Measurements from ENCODE around the gene ADAMTS19. TPM values are rescaled to one million over a fixed set of nuclear protein-coding genes. Genes with fewer than 3 reads are reported as not detected.

ADAMTS19 gene
- total RNA-seq, 1 experiment from 2014 or later: 20.3 TPM

DNA sequence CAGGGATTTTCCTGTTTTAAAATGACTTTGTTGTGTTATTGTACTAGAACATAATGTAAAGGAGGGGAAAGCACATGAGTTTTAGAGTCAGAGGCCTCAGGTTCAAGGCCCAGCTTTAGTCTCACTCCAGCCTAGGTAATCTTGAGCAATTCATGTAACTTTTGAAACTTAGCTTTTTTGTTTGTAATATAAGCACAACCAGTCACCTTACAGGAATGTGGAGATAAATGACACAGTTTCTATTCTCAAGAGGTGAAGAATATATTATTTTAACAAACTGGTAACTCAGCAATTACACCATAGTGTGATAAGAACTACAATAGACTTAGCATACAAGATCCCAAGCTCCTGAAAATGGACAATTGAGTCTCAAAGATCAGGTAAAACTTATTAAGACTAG, 51.2 kb downstream of the ADAMTS19 start:
- no peak overlapping the region for H3K23ac ChIP-seq (ENCODE audit: insufficient read length, low read depth, low read length)
- H3K27ac ChIP-seq (ENCODE audit: insufficient read length, low read depth, low read length): no peak overlapping the region
- DNase-seq: no peak
- no peak overlapping the region for H4K91ac ChIP-seq (ENCODE audit: insufficient read length, low read depth, low read length)
- H2BK15ac ChIP-seq (ENCODE audit: low read depth, low read length): no peak overlapping the region
- no peaks in the 10 kb centered on the region for H3K79me2 ChIP-seq (ENCODE audit: insufficient read depth, low read length)
- H3K14ac ChIP-seq (ENCODE audit: insufficient read depth, low read length): no peak overlapping the region
- H2AFZ ChIP-seq (ENCODE audit: low read length): no peak overlapping the region
- no peak overlapping the region for H4K8ac ChIP-seq (replicated peaks; ENCODE audit: insufficient read length, low read depth, low read length)
- no peaks in the 10 kb centered on the region for H3K79me1 ChIP-seq (ENCODE audit: insufficient read depth, low read depth, low read length, poor library complexity, severe bottlenecking)
- Mint-ChIP-seq H3K4me1 (no peaks in the 10 kb centered on the region), H3K27ac (no peak overlapping the region), H3K27me3 (ENCODE audit: low read depth) (no peaks in the 10 kb centered on the region), H3K36me3 (ENCODE audit: insufficient read depth in 1 of 3, low read depth in 3 of 3) (peaks cover 20 to 31% (median 25%) of the 10 kb centered on the region in 3 experiments), H3K9me3 (peaks cover 4 to 6% of the 10 kb centered on the region in 2 experiments; a peak in 3 of 5 replicates), H3K4me3 (no peak overlapping the region)
- H2BK12ac ChIP-seq (ENCODE audit: insufficient read length, low read depth, low read length): no peak overlapping the region
- H2AK5ac ChIP-seq (ENCODE audit: insufficient read length, low read length): no peak overlapping the region
- no peak overlapping the region for H2BK5ac ChIP-seq (ENCODE audit: insufficient read length, low read length)
- H2BK120ac ChIP-seq (ENCODE audit: low read depth, low read length, poor library complexity, severe bottlenecking): no peak overlapping the region
- no peaks in the 10 kb centered on the region for H3K23me2 ChIP-seq (ENCODE audit: insufficient read length, low read depth, low read length, poor library complexity, severe bottlenecking)
- no peak overlapping the region for H4K5ac ChIP-seq (ENCODE audit: insufficient read length, low read depth, low read length)
- no peak overlapping the region for H3K9ac ChIP-seq (ENCODE audit: extremely low read depth, insufficient read length, low read length)
- no peaks in the 10 kb centered on the region for H3K27me3 ChIP-seq (ENCODE audit: insufficient read depth, low read length)
- H3K18ac ChIP-seq (ENCODE audit: insufficient read length, low read depth, low read length): no peak overlapping the region
- no peak overlapping the region for H2BK20ac ChIP-seq (ENCODE audit: low read depth, low read length, poor library complexity, severe bottlenecking)
- no peaks in the 10 kb centered on the region for H3K9me3 ChIP-seq (ENCODE audit: control insufficient read depth, low read depth, low read length)
- no peak overlapping the region for H3K4me2 ChIP-seq (ENCODE audit: insufficient read depth, insufficient read length, low read length)
- no peaks in the 10 kb centered on the region for H4K20me1 ChIP-seq (ENCODE audit: control insufficient read depth, insufficient read depth, insufficient read length)
- TF ChIP-seq, protein P1, sequence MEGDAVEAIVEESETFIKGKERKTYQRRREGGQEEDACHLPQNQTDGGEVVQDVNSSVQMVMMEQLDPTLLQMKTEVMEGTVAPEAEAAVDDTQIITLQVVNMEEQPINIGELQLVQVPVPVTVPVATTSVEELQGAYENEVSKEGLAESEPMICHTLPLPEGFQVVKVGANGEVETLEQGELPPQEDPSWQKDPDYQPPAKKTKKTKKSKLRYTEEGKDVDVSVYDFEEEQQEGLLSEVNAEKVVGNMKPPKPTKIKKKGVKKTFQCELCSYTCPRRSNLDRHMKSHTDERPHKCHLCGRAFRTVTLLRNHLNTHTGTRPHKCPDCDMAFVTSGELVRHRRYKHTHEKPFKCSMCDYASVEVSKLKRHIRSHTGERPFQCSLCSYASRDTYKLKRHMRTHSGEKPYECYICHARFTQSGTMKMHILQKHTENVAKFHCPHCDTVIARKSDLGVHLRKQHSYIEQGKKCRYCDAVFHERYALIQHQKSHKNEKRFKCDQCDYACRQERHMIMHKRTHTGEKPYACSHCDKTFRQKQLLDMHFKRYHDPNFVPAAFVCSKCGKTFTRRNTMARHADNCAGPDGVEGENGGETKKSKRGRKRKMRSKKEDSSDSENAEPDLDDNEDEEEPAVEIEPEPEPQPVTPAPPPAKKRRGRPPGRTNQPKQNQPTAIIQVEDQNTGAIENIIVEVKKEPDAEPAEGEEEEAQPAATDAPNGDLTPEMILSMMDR (conservative IDR thresholded peaks at IDR 0.05): no peak
- H3T11ph ChIP-seq (ENCODE audit: low read length): no peak overlapping the region
- H3K4ac ChIP-seq (ENCODE audit: low read depth, low read length): no peak overlapping the region
- H3K4me1 ChIP-seq (ENCODE audit: insufficient read depth, low read length): no peaks in the 10 kb centered on the region
- no peak overlapping the region for H3K56ac ChIP-seq (ENCODE audit: insufficient read length, low read depth, low read length)
